ENCODE data around the gene TMEM181.
"Not testable (repeated sequence)": the region's sequence is repeated elsewhere in the genome, so short reads cannot be mapped to it uniquely, and the experiment has no call there.

TMEM181 gene

GRCh38 chr6:158603261-158604047, 43.6 kb downstream of the TMEM181 start:
- DNase-seq, result no peak

GRCh38 chr6:158604048-158604406, 44.1 kb downstream of the TMEM181 start:
- no peak for DNase-seq

- peak; percentile 85 for DNase-seq
Measured at GRCh38 chr6:158605266-158605878, 45.5 kb downstream of the TMEM181 start.

GRCh38 chr6:158606011-158606410, 46.1 kb downstream of the TMEM181 start:
- DNase-seq, result not testable (repeated sequence)

GRCh38 chr6:158606935-158607334, 47.0 kb downstream of the TMEM181 start:
- DNase-seq, result no peak

GRCh38 chr6:158607411-158608170, 47.7 kb downstream of the TMEM181 start:
- DNase-seq, result no peak

DNA sequence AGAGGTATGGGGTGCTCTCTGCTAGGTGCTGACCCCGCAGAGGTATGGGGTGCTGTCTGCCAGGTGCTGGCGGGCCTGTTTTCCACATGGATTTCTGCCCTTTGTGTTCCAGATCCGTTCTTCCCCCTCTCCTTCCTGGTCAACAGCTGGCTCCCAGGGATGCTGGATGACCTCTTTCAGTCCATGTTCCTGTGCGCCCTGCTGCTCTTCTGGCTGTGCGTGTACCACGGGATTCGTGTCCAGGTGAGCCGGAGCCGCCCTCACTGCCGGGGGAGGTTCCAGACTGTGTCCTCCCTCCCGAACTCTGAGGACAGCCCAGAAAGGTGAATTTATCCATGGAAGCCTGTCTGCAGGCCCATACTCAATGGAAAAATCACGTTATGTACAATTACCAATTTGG, 48.3 kb downstream of the TMEM181 start:
- DNase-seq, result no peak

GRCh38 chr6:158609455-158610155, 49.7 kb downstream of the TMEM181 start:
- DNase-seq, result no peak

GRCh38 chr6:158610319-158610968, 50.6 kb downstream of the TMEM181 start:
- no peak for DNase-seq

DNA sequence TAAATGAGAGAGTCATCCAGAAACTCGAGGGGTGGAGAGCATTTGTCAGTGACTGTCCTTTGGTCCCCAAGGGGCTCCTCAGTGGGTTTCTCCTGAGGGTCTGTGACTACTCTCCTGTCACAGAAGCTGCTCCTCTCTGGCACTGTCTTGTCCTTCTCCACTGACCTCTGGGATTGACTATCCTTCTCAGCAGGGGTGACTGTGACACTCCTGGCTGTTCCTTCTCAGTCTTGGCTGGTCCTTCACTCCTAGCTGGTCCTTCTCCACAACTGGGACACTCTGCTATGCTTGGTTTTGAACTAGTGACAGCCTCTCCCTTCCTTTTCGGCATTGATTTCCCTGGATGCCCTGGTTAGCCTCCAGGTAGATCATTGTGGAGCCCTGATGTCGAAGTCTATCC, 51.1 kb downstream of the TMEM181 start:
- DNase-seq, result no peak

DNA sequence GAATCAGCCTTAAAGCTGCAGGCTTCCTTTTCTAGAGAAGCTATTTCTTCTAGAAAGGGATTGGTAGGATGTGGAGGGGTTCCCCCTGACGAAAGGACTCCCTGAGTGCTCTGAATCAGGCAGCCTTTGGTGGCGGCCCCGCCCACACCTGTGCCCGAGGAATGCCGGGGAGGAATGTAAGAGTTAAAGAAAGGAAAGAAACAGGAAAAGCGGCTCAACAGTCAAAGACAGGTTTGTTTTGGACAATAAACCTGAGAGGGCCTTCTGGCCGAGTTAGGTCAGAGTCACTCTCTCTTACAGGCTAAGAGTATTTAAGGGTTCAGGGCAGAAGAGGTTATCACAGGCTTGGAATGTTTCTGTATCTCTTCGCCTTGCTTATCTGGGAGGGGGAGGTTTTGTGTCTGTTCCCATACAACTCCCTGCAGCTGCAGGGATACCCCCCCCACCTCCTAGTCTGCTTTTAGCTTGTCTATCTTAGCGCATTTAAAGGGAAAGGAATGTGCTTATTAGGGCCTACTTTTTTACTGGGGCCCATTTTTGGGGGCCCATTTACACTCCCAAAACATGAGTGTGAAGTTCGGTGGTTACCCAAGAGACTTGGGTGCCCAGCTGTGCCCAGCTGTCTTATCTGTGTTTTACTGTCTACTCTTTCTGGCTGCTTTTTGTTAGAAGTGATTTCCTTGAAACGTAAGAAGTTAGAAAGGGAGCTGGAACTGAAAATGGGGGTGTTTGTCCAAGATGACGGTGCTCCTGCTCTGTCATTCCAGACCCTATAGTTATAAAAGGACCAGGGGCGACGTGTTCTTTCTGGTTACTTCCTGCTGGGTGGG, 51.9 kb downstream of the TMEM181 start:
- DNase-seq, result no peak

GRCh38 chr6:158614606-158615005, 54.7 kb downstream of the TMEM181 start:
- not testable (repeated sequence) for DNase-seq

DNA sequence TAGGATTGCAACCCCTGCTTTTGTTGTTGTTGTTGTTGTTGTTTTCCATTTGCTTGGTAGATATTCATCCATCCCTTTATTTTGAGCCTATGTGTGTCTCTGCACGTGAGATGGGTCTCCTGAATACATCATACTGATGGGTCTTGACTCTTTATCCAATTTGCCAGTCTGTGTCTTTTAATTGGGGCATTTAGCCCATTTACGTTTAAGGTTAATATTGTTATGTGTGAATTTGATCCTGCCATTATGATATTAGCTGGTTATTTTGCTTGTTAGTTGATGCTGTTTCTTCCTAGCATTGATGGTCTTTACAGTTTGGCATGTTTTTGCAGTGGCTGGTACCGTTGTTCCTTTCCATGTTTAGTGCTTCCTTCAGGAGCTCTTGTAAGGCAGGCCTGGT, 58.4 kb downstream of the TMEM181 start:
- DNase-seq, result not testable (repeated sequence)

GRCh38 chr6:158619922-158620801, 60.3 kb downstream of the TMEM181 start:
- no peak for DNase-seq

DNA sequence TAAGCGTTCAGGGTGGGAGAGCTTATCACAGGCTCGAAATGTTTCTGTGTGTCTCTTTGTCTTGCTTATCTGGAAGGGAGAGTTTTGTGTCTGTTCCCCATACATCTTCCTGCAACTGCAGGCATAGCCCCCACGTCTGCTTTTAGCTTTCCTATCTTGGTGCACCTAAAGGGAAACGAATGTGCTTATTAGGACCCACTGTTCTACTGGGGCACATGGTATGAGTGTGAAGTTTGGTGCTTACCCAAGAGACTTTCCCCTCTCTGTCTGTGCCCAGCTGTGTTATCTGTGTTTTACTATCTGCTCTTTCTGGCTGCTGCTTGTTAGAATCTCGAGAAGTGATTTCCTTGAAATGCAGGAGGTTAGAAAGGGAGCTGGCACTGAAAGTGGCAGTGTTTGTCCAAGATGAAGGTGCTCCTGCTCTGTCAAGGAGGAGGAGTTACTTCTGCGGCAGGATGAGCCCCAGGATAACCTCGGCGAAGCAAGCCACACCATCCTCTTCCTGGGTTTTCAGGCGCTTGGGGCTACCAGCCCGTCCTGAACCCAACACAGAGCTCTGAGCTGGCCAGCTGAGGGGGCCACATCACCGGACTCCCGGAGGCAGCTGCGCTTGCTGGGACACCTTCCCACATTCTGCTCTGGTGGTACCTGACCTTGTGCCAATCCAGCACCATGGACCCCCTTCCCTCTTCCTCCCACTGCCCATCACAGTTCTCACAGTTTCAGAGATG, 61.2 kb downstream of the TMEM181 start:
- DNase-seq, result no peak

DNA sequence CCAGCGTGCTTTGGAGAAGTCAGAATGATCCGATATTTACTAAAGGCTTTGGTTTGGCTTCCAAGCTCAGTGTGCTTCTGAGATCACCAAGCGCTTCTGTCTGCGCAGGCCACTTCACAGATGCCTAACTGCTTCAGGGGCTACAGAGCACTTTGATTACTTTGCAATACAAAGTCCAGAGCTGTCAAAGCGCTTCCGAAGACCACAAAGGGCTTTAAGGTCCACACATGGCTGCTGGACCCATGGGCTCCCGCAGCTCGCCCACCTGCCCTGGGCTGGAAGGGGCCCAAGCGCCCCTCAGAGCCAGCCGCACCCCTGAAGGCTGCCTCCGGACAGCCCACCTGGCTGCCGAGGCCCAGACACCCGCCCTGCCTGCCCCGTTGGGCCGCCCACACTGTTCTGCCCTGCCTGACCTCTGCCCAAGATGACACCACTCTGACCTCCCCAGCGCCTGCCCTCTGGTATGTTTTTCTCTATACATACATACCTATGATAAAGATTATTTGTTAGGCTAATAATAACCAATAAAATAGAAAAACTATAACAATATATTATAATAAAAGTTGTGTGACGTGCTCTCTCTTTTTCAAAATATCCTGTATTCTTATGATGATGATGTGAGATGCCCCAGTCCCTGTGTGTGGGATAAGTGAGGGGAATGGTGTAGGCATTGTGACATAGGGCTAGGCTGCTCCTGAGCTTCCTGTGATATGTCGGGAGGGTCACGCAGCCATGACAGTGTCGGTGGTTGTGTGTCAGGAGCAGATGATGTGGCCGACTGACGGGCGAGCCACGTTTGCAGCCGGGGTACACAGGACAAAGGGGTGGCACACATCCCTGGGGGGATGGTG, 62.0 kb downstream of the TMEM181 start:
- DNase-seq, result no peak

- DNase-seq, result no peak
Measured at GRCh38 chr6:158622545-158623190, 62.8 kb downstream of the TMEM181 start.
